GM21825 (cell line): Measurements from ENCODE around the gene SAPCD2.
"Not testable (repeated sequence)": the region's sequence is repeated elsewhere in the genome, so short reads cannot be mapped to it uniquely, and the experiment has no call there.

Experiments used
- ATAC-seq: cut with Tn5 transposase; IDR thresholded peaks from one replicate; pipeline ENCODE4 v1.9.1; 2021; ENCODE audit warnings: mild to moderate bottlenecking, moderate library complexity; ENCODE audit not compliant: unreplicated experiment

Gene SAPCD2

GRCh38 chr9:137033481-137033880 is 36.9 kb downstream of the SAPCD2 start:
- not testable (repeated sequence) for ATAC-seq

- no peak for ATAC-seq
Measured at GRCh38 chr9:137032858-137033257, 37.5 kb downstream of the SAPCD2 start.

GRCh38 chr9:137031904-137032640 is 38.3 kb downstream of the SAPCD2 start, which contains the start of gene FUT7:
Gene FUT7 (minus strand): TSS chr9:137032088. CDS start chr9:137031991, 97 bp downstream.
- ATAC-seq: no peak

- no peak for ATAC-seq
Measured at GRCh38 chr9:137030538-137031527, 39.5 kb downstream of the SAPCD2 start.

- ATAC-seq: no peak
Measured at GRCh38 chr9:137030006-137030405, 40.4 kb downstream of the SAPCD2 start.

GRCh38 chr9:137029058-137029936 is 41.1 kb downstream of the SAPCD2 start:
- ATAC-seq: no peak

GRCh38 chr9:137028263-137029057 is 41.9 kb downstream of the SAPCD2 start:
- ATAC-seq: peak; percentile 38

GRCh38 chr9:137027369-137028262 is 42.7 kb downstream of the SAPCD2 start, which contains the start of gene ABCA2:
Gene ABCA2 (minus strand): TSS chr9:137028237. CDS start chr9:137028140, 97 bp downstream.
- ATAC-seq: no peak

- no peak for ATAC-seq
Measured at GRCh38 chr9:137026828-137027227, 43.5 kb downstream of the SAPCD2 start.

- ATAC-seq: no peak
Measured at GRCh38 chr9:137026384-137026783, 44.0 kb downstream of the SAPCD2 start.

- no peak for ATAC-seq
Measured at GRCh38 chr9:137025517-137025966, 44.8 kb downstream of the SAPCD2 start.

- no peak for ATAC-seq
Measured at GRCh38 chr9:137023583-137023991, 46.8 kb downstream of the SAPCD2 start.

GRCh38 chr9:137023157-137023556 is 47.2 kb downstream of the SAPCD2 start:
- ATAC-seq: no peak

GRCh38 chr9:137022662-137023008 is 47.7 kb downstream of the SAPCD2 start:
- ATAC-seq: no peak

GRCh38 chr9:137021979-137022661 is 48.2 kb downstream of the SAPCD2 start:
- no peak for ATAC-seq

- ATAC-seq: no peak
Measured at GRCh38 chr9:137021568-137021978, 48.8 kb downstream of the SAPCD2 start.

- ATAC-seq: no peak
Measured at GRCh38 chr9:137020771-137021567, 49.4 kb downstream of the SAPCD2 start.
